GM12801 (cell line): ENCODE data around the gene KCND1.

ENCODE experiments used
- TF ChIP-seq, protein P1 (sequence below): IDR thresholded peaks from one replicate; pipeline ENCODE4 v1.5.1; 2011; ENCODE audit warnings: control low read depth; ENCODE audit not compliant: insufficient read length; ENCODE audit errors: extremely low read depth

KCND1 gene

DNA sequence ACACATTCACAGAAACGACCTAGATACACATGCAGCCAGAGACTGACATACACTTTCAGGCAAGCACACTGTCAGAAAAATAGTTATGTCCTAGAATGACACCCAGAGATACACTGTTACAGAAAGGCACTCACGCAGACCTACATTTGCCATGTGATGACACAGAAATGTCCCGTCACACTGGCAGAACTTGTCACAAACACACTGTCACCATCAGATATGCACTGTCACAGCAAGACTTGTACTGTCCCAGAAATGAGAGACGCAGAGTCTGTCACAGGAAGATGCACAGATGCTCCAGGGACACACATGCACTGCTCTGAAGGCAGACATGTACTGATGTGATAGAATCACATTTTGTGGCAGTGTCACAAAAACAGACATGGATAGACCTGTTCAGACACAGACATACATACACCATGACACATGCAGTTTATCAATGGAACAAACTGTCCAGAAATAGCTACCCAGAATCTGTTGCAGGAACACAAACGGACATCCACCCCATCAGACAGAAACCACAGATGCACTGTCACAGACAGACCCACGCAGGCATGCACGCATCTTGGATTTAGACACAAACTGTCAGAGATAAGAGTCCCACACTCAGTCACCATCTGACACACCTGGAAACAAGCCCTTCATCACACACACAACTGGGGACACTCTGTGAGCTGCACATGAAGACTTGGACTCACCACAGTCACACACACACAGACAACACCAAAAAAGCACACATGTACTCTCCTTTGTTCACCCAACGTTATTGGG is 51.5 kb downstream of the KCND1 start:
- TF ChIP-seq, protein P1, sequence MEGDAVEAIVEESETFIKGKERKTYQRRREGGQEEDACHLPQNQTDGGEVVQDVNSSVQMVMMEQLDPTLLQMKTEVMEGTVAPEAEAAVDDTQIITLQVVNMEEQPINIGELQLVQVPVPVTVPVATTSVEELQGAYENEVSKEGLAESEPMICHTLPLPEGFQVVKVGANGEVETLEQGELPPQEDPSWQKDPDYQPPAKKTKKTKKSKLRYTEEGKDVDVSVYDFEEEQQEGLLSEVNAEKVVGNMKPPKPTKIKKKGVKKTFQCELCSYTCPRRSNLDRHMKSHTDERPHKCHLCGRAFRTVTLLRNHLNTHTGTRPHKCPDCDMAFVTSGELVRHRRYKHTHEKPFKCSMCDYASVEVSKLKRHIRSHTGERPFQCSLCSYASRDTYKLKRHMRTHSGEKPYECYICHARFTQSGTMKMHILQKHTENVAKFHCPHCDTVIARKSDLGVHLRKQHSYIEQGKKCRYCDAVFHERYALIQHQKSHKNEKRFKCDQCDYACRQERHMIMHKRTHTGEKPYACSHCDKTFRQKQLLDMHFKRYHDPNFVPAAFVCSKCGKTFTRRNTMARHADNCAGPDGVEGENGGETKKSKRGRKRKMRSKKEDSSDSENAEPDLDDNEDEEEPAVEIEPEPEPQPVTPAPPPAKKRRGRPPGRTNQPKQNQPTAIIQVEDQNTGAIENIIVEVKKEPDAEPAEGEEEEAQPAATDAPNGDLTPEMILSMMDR: no peak

DNA sequence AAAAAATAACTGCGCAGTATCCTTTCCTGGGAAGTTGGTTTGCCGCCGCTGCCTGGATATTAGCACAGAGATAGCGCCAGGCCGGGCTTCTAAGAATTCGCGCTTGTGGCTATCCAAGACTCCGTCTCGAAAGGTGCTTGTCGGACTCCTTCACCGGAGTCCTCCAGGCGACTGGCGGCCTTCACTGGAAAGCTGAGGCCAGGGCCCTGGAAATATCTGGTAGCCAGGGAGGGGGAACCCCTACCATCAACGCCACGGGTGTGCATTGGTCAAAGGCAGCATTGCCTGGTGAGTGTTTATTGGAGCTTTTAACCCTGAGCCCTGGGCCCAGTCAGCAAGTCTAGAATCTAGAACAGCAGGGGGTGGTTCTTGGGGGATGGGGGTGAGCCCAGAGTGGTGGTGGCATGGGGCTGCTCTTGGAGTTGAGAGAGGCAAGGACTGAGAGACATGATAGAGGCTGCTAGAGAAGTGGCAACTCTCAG is 52.2 kb downstream of the KCND1 start:
- TF ChIP-seq, protein P1: no peak

DNA sequence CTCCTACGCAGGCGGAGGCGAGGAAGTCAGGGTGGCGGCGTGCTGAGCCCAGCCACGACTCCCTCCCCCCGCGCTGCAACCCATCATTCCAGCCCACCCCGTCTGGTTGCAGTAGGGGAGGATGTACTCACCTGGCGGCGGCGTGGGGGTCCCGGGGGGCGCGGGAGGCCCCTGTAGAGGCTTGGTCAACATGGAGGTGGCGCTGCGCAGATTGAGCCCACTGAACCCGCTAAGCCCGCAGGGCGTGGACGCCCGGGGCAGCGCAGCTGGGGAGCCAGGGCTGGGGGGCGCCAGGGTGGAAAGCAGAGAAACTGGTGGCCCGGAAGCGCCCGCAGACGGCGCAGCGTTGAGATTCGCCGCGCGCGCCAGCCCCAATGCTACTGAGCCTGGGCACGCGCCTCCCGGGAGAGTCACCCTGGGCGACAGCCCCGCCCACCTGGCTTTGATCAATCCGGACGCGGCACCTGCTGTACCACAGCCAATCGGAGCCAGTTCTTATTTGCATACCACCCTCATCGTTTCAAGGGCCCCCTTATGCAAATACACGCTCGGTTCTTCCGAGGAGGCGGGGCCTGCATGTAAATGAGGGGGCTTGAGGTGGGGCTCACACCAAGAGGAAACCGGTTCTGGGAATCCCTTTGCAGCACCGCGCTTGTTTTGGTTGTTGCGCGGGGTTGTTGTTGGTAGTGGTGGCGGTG is 52.9 kb downstream of the KCND1 start, which contains the start of gene PIM2:
Gene PIM2, minus strand, starts transcription at position 382 of the 698 bp plus-strand sequence. Its CDS starts 190 bp downstream, at position 192.
- TF ChIP-seq, protein P1: no peak

DNA sequence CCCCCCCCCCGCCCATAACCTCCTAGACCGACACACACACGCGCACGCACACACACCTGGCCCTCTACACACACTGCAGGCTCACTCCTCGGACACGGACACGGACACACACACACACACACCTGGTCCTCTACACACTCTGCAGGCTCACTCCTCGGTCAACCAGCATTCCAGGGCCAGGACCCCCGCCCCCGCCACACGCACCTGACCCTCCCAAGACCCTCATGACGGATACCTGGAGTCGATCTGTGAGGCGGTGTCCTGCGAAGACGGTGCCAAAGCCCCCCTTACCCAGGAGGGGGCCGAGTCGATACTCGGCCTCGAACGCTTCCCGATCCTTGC is 53.4 kb downstream of the KCND1 start:
- TF ChIP-seq, protein P1: no peak

DNA sequence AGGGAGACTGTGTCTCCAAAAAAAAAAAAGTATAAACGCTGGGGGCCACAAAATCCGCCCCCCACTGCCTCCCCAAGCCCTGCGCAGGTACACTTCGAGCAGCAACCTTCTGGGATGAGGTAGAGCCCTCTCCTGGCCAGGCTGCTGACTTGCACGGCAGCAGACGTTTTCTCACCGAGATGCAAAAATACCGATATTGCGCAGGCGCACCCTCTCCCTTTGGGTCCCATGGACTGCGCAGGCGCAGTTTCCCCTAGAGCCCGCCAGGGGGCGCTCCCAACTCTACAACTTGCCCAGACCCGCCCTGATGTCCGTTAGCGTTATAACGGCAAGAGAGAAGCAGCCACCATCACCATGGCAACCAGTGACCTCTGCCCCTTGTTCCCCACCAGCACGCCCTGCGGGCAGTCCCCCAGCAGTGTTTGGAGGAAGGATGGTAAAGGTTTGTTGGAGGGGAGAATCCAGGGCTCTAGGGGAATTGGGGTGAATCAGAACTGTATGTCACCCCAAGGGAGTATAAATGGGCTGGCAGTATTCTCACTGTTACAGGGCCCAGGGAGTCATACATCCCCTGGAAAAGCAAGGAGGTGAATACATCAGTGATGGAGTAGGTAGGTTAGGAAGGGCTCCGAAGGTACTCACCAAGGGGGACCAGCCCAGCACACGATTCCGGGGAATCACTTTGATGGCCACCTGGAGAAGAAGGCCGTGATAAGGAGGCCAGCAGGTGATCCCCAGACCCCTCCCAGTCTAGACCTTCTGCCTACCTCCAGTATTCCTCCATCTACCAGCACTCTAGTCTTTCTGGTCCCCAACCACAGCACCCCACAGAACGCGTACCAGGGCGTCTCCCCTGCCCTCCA is 54.3 kb downstream of the KCND1 start:
- TF ChIP-seq, protein P1: peak; percentile 1

DNA sequence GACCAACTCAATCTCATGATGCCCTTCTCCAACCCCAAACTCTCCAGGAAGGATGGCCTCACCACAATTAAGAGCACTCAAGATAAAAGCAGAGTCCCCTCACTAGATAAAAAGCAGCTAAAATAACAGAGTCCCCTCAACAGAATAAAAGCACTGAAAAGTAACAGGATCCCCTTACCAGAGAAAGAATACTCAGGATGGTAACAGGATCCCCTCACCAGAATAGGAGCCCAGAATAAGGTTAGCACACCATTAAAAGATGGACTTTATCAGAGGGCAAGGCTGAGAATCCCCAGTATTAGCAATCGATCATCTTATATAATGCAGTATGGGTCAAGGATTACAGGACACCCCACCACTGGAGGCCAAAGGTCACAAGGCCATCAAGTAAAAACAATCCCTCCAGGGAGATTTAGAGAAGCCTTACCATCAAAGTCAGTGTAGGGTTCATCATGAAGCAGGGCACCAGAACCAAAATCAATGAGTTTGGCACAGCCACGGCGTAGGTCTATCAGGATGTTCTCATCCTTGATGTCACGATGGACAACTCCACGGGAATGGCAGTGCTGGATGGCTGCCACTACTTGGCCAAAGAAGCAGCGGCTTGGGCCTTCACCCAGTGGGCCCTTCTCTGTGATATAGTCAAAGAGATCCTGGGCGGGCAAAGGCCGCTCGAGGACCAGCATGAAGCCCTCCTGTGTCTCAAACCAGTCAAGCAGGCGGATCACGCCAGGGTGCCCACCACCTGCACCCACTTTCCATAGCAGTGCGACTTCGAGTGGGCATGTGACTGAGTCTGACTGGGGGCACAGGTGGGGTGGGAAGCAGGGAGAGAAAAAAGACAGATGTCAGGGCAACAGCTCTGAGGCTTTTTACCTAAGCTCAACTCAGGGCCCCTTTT is 56.8 kb downstream of the KCND1 start:
- TF ChIP-seq, protein P1: no peak
